GM10248 (cell line): ENCODE data around the gene RIBC1.

ENCODE experiments used
- CTCF ChIA-PET: fragments of 300-600 bp; sonication (Branson Sonifier 250); formaldehyde crosslinking; extraction: SDS; loops from one replicate; lab custom pipeline; 2021; ENCODE audit warnings: antibody characterized with exemption; lab: Yijun Ruan, JAX
- POLR2A ChIA-PET: fragments of 350-650 bp; sonication (Branson Sonifier 250); formaldehyde crosslinking; extraction: SDS; loops from one replicate; lab custom pipeline; 2020; ENCODE audit warnings: antibody characterized with exemption; lab: Yijun Ruan, JAX
- DNase-seq: peaks from one replicate; pipeline ENCODE4 v3.0.0; 2012; ENCODE audit errors: extremely low spot score
- CTCF ChIP-seq: IDR thresholded peaks from 2 replicates; pipeline ENCODE4 v1.5.1; 2012; ENCODE audit warnings: mild to moderate bottlenecking, low read depth; ENCODE audit errors: extremely low read depth, missing control alignments, control extremely low read depth

RIBC1 gene

GRCh38 chrX:53422861-53423306 is at the start of gene RIBC1:
Gene RIBC1 (plus strand): TSS chrX:53422873. CDS start chrX:53426277, 3,404 bp downstream.
- POLR2A ChIA-PET = interaction anchor here (1.2 to 1.6 kb wide), 2 partner anchors 13 to 263 kb away, joined by 3 to 4 read pairs; partner anchors contain the start of gene HUWE1
- TF ChIP-seq CTCF = no peak
- no peak for DNase-seq
- CTCF ChIA-PET = interaction anchor here (1.0 to 3.2 kb wide), 6 partner anchors 11 to 138 kb away, joined by 3 to 24 read pairs (median 9); no protein-coding TSS in a partner anchor

GRCh38 chrX:53373307-53373706 is 49.4 kb upstream of the RIBC1 start:
- DNase-seq = no peak
- no peak for TF ChIP-seq CTCF
- CTCF ChIA-PET = interaction anchor here (1.2 kb wide), 1 partner anchor 61 kb away, joined by 3 read pairs; no protein-coding TSS in a partner anchor
- POLR2A ChIA-PET = no interaction called here

- DNase-seq = no peak
Observed at GRCh38 chrX:53374222-53374820, 48.4 kb upstream of the RIBC1 start.

GRCh38 chrX:53374923-53375322 is 47.8 kb upstream of the RIBC1 start:
- TF ChIP-seq CTCF = no peak
- DNase-seq = no peak
- ChIA-PET POLR2A (no interaction called here), CTCF (interaction anchor here (0.7 kb wide), 1 partner anchor 58 kb away, joined by 4 read pairs; no protein-coding TSS in a partner anchor)

More at GRCh38 chrX:53374222-53374820, 48.4 kb upstream of the RIBC1 start:
- CTCF ChIA-PET = interaction anchor here (0.7 kb wide), 1 partner anchor 57 kb away, joined by 4 read pairs; no protein-coding TSS in a partner anchor
- no peak for TF ChIP-seq CTCF
- POLR2A ChIA-PET = no interaction called here

GRCh38 chrX:53376888-53377287 is 45.8 kb upstream of the RIBC1 start:
- CTCF ChIA-PET = interaction anchor here (0.8 to 1.9 kb wide), 2 partner anchors 12 to 69 kb away, joined by 4 to 6 read pairs; no protein-coding TSS in a partner anchor

GRCh38 chrX:53377464-53377863 is 45.2 kb upstream of the RIBC1 start:
- no peak for TF ChIP-seq CTCF
- CTCF ChIA-PET = no interaction called here
- POLR2A ChIA-PET = no interaction called here
- DNase-seq = no peak

More at GRCh38 chrX:53376888-53377287, 45.8 kb upstream of the RIBC1 start:
- TF ChIP-seq CTCF = no peak
- POLR2A ChIA-PET = no interaction called here
- no peak for DNase-seq
